A673 (cell line): ENCODE measurements around the gene PLA2G2A.

ENCODE experiments used
- EZH2 ChIP-seq: fragments of 200-600 bp; sonication (generic); IDR thresholded peaks from 2 replicates; pipeline ENCODE4 v1.6.1; 2017; ENCODE audit warnings: borderline replicate concordance, low read depth, mild to moderate bottlenecking, mixed read lengths, antibody characterized with exemption, low read length; ENCODE audit not compliant: poor library complexity, severe bottlenecking
- TF ChIP-seq, protein P1 (sequence below): fragments of 300-800, 200-600 bp; sonication (generic); conservative IDR thresholded peaks from 2 replicates; pipeline ENCODE4 v1.5.1; 2017; ENCODE audit warnings: low read depth, mild to moderate bottlenecking, antibody characterized with exemption, low read length, moderate library complexity, mixed read lengths

DNA sequence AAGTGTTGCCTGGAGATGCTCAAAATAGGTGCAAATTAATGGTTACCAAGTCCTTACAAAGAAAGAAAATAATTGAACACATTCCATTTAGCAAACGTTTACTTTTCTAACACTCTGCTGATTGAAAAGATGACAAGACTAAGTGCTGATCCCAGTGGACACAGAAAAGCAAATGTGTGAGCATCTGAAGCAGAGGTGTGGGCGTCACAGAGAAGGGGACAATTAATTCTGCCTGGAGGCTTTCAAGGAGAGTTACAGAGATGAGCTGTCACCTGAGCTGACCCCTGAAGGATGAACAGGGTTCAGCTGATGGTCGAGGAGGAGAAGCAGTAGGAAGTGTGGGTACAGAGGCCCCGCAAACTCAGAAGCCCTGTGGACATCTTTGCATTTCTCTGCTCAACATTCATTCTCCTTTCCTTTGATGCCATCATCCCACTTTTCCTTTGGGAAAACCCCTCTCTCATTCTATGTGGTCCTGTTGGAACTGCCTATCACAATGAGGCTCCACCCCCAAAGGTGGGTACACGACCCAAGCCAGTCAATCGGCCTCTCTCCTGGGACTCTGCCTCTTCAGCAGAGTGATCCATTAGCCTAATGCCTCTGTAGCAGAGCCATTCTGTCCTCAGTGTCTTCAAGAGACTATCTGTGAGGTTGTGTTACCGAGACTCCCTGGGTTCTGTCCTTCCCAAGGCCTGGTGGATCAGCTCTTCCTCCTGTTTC is 38.8 kb downstream of the PLA2G2A start:
- no peak for TF ChIP-seq EZH2
- TF ChIP-seq, protein P1, sequence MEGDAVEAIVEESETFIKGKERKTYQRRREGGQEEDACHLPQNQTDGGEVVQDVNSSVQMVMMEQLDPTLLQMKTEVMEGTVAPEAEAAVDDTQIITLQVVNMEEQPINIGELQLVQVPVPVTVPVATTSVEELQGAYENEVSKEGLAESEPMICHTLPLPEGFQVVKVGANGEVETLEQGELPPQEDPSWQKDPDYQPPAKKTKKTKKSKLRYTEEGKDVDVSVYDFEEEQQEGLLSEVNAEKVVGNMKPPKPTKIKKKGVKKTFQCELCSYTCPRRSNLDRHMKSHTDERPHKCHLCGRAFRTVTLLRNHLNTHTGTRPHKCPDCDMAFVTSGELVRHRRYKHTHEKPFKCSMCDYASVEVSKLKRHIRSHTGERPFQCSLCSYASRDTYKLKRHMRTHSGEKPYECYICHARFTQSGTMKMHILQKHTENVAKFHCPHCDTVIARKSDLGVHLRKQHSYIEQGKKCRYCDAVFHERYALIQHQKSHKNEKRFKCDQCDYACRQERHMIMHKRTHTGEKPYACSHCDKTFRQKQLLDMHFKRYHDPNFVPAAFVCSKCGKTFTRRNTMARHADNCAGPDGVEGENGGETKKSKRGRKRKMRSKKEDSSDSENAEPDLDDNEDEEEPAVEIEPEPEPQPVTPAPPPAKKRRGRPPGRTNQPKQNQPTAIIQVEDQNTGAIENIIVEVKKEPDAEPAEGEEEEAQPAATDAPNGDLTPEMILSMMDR = no peak
